Gastrocnemius medialis (tissue), 4 donors: Measurements from ENCODE around the gene SMOC2. TPM values are rescaled to one million over a fixed set of nuclear protein-coding genes. Genes with fewer than 3 reads are reported as not detected.

Source experiments
- ATAC-seq, 2 donors: fragments of 150-250 bp; one replicate each; pipeline ENCODE4 v1.9.1; 2016
- DNase-seq, 2 donors: peaks; one replicate each; pipeline ENCODE4 v3.0.0-alpha.2; 2019
- H3K27ac ChIP-seq, 4 donors: fragments of 200-600 bp; sonication (generic); 1 replicate in 1 of 4; 2 replicates in 3 of 4; pipeline ENCODE4 v1.5.1; 2016 to 2018; ENCODE audit warnings: mild to moderate bottlenecking in 2 of 4, moderate library complexity in 1 of 4
- H3K27me3 ChIP-seq, 3 donors: fragments of 200-600 bp; sonication (generic) in 2 of 3; 1 replicate in 1 of 3; 2 replicates in 2 of 3; pipeline versions ENCODE4 v1.5.1 to v1.6.0; 2016 to 2019; ENCODE audit warnings: mild to moderate bottlenecking in 1 of 3, moderate library complexity in 1 of 3
- H3K36me3 ChIP-seq, 2 donors: fragments of 200-600 bp; sonication (generic) in 1 of 2; one replicate each; pipeline ENCODE4 v1.5.1; 2017 to 2018
- H3K4me1 ChIP-seq, 2 donors: fragments of 200-600 bp; sonication (generic) in 1 of 2; one replicate each; pipeline ENCODE4 v1.5.1; 2016 to 2017; ENCODE audit warnings: mild to moderate bottlenecking in 2 of 2
- H3K4me3 ChIP-seq, 4 donors: fragments of 200-600 bp; sonication (generic) in 3 of 4; 1 replicate in 1 of 4; 2 replicates in 3 of 4; pipeline ENCODE4 v1.5.1; 2016 to 2019; ENCODE audit warnings: mild to moderate bottlenecking in 2 of 4
- H3K9me3 ChIP-seq, 3 donors: fragments of 200-600 bp; sonication (generic) in 2 of 3; 1 replicate in 1 of 3; 2 replicates in 2 of 3; pipeline ENCODE4 v1.5.1; 2016 to 2019
- CTCF ChIP-seq, 5 experiments: fragments of 450-650 bp in 3 of 5; fragments of 200-600 bp in 2 of 5; sonication (generic) in 2 of 5; IDR thresholded peaks in 4 of 5; conservative IDR thresholded peaks in 1 of 5; 1 replicate in 4 of 5; 2 replicates in 1 of 5; pipeline ENCODE4 v1.5.1; 2016 to 2019; ENCODE audit warnings: antibody characterized with exemption in 5 of 5, mild to moderate bottlenecking in 3 of 5, moderate library complexity in 3 of 5
- POLR2A ChIP-seq, 2 donors: fragments of 450-650 bp; IDR thresholded peaks; one replicate each; pipeline ENCODE4 v1.6.1; 2017; ENCODE audit warnings: antibody characterized with exemption in 2 of 2, mild to moderate bottlenecking in 2 of 2, moderate library complexity in 2 of 2
- in situ Hi-C, 4 donors: fragments of 200-750 bp; cut with MboI; loops; one replicate each; pipeline versions ENCODE4 v1.15.0 to v1.8.0; 2017; ENCODE audit warnings: low sequenced_read_pairs in 4 of 4
- intact Hi-C: fragments of 100-400 bp; cut with DNase I; formaldehyde crosslinking; loops from one replicate; pipeline ENCODE4 v1.15.1; 2023; ENCODE audit warnings: low total_unique reads
- total RNA-seq, 4 donors: library from RNA; depleted of rRNA; stranded (reverse); fragments of >200 nt; gene quantifications; one replicate each; pipeline versions ENCODE4 v1.1.0 to v1.2.3, GENCODE V29; 2016

Gene SMOC2
- total RNA-seq, 4 donors from 2014 or later = 7.2 to 34.4 (median 16.5) TPM

- TF ChIP-seq POLR2A (IDR thresholded peaks at IDR 0.05) (no peak), CTCF (IDR thresholded peaks at IDR 0.05 in 4 of 5, conservative IDR thresholded peaks at IDR 0.05 in 1 of 5) (no peak)
- ATAC-seq (no peak), DNase-seq (no peak)
- intact Hi-C loops = no loop called here
- Histone ChIP-seq H3K4me3 (no peak overlapping the region), H3K36me3 (no peaks in the 10 kb centered on the region), H3K4me1 (no peaks in the 10 kb centered on the region), H3K27me3 (no peaks in the 10 kb centered on the region), H3K27ac (no peak overlapping the region), H3K9me3 (no peaks in the 10 kb centered on the region)
- in situ Hi-C loops = no loop called here
Measured at GRCh38 chr6:168515376-168515775, 74.4 kb downstream of the SMOC2 start.

DNA sequence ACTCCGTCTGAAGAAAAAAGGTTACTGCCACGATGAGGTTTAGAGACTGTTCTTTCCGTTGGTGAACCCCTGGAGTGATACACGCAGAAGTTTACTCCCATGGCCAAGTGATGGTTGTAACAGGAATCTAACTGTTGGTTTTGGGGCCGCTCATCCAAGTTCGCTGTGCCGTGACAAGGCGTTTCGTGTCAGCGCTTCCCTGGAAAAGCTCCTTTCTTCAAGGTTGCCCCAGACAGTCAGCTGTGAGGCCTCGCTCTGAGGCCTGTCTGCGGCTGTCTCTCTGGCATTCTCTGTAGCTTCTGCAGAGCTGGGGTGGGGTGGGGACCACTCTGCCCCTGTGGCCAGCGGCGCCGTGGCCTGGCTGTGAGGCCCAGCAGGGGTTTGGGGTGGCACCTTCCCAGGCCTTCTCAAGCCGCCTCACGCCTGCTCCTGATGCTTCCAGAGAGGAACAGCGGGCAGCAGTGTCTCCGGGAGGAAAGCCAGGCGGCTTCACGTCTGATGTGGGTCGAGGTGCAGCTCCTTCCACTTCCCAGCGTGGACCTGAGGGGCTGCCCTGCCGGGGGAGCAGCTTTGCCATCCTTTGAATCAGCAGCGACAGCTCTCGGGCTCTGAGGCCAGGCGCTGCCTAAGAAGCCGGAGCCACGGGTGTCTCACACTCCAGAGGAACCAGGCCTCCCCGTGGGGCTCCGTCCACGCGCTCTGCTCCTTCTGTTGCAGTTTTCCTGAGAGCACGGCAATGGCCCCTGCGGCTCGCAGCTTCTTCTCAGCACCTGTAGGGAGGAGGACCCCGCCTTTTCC, 76.2 kb downstream of the SMOC2 start:
- DNase-seq (no peak), ATAC-seq (no peak)
- Histone ChIP-seq H3K9me3 (no peaks in the 10 kb centered on the region), H3K27me3 (no peaks in the 10 kb centered on the region), H3K4me3 (no peak overlapping the region), H3K36me3 (no peaks in the 10 kb centered on the region), H3K4me1 (no peaks in the 10 kb centered on the region), H3K27ac (no peak overlapping the region)
- intact Hi-C loops (no loop called here), in situ Hi-C loops (no loop called here)
- TF ChIP-seq CTCF (IDR thresholded peaks at IDR 0.05 in 4 of 5, conservative IDR thresholded peaks at IDR 0.05 in 1 of 5) = no peak

DNA sequence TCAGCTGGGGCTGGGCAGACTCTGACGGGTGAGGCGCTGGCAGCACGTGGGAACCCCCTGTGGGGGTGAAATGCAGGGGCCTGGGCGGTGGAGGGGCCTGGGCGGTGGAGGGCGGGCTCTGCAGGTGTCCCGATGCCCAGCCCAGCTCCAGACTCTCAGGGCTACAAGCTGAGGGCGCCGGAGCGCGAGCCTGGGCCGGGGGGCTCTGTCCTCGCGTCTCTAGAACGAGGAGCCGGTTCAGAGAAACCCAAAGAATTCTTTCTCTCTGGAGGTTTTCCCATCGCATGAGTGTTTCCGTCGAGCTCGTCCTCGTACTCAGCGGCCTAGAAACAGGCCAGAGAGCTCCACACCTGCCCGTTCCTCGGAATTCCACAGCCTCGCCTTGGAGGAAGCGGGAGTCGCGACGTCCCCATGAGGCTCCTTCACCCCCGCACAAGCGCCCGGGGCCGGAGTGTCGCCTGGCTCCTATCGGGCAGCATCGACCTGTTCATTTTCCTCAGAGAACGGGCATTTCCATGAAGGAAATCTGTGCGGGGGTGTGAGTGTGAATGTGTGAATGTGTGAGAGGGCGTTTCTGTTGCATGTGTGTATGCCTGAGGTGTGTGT, 76.9 kb downstream of the SMOC2 start:
- Histone ChIP-seq H3K27ac (no peak overlapping the region), H3K4me3 (no peak overlapping the region), H3K9me3 (no peaks in the 10 kb centered on the region), H3K36me3 (no peaks in the 10 kb centered on the region), H3K4me1 (no peaks in the 10 kb centered on the region), H3K27me3 (no peaks in the 10 kb centered on the region)
- TF ChIP-seq CTCF (IDR thresholded peaks at IDR 0.05 in 4 of 5, conservative IDR thresholded peaks at IDR 0.05 in 1 of 5) (no peak), POLR2A (IDR thresholded peaks at IDR 0.05) (no peak)
- intact Hi-C loops = no loop called here
- in situ Hi-C loops = no loop called here
- DNase-seq = no peak
- ATAC-seq = no peak

DNA sequence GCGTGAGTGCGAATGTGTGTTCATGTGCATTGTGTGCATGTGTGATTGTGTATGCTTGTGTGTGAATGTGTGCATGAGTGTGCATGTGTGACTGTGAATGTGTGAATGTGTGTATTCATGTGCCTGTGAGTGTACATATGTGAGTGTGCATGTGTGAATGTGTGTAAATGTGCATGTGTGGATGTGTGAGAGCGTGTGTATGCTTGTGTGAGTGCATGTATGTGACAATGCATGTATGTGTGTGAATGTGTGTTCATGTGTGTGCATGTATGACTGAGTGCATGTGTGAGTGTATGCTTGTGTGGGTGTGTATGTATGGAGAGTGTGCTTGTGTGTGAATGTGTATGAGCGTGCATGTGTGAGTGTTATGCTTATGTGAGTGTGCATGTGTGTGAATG, 77.4 kb downstream of the SMOC2 start:
- no peak overlapping the region for H3K27ac ChIP-seq
- H3K4me1 ChIP-seq = no peaks in the 10 kb centered on the region
- ATAC-seq (no peak), DNase-seq (no peak)
- TF ChIP-seq POLR2A (IDR thresholded peaks at IDR 0.05) (no peak), CTCF (IDR thresholded peaks at IDR 0.05 in 4 of 5, conservative IDR thresholded peaks at IDR 0.05 in 1 of 5) (no peak)
- H3K4me3 ChIP-seq = no peak overlapping the region
- in situ Hi-C loops (no loop called here), intact Hi-C loops (no loop called here)
- no peaks in the 10 kb centered on the region for H3K36me3 ChIP-seq
- H3K9me3 ChIP-seq = no peaks in the 10 kb centered on the region
- H3K27me3 ChIP-seq = no peaks in the 10 kb centered on the region
